ENCODE results near the gene BET1L. TPM values are rescaled to one million over a fixed set of nuclear protein-coding genes. Genes with fewer than 3 reads are reported as not detected.

Gene BET1L, protein sequence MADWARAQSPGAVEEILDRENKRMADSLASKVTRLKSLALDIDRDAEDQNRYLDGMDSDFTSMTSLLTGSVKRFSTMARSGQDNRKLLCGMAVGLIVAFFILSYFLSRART
- total RNA-seq (10 to 100 TPM; 43.7 to 47.5 TPM), polyA plus RNA-seq (ENCODE audit: insufficient read depth, low read depth, low replicate concordance) (79.9 TPM)
- long read RNA-seq, donor 1, transcript BET1L-203 (4 exons, 2,819 nt): major isoform, 18 of 19 reads
- long read RNA-seq, donor 1, partial matches to known transcripts: 0 of 19 reads
- long read RNA-seq, donor 1, other reads (novel, unspliced or antisense): 0 of 19 reads
- long read RNA-seq, donor 2, transcript BET1L-203 (4 exons, 2,819 nt): major isoform, 12 of 12 reads
- long read RNA-seq, donor 2, partial matches to known transcripts: 0 of 12 reads
- long read RNA-seq, donor 2, other reads (novel, unspliced or antisense): 0 of 12 reads

DNA sequence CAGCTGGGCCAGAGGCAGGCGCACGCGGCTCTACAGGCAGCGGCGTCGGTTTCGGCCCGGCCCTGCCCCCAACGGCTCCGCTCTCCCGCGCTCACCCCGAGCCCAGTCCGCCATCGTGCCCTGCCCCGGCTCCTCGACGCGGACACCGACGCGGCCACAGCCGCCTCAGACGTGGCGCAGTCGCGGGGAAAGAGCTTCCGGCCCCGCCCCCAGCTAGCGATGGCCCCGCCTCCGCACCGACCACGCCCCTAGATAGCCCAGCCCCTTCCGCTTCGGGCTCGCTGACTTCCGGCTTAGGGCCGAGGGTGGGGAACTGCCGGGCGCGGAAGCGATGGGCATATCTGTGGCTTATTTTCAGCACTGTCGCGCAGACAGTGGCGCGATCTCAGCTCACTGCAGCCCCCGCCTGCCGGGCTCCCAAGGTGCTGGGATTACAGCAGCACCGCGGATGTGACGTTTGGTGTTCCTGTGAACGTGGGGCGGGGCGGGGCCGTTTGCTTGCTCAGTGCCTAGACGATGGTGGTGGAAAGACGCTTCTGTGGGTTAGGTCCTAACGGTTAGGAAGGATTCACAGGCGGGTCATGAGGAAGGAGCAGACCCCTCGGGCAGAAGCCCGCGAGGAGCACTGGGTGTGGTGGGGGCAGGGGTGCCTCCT is at the start of gene BET1L, which contains the start of gene RIC8A:
Gene BET1L, minus strand, starts transcription at position 192 of the 655 bp plus-strand sequence. Its CDS starts 78 bp downstream, at position 114.
Gene RIC8A, plus strand, starts transcription at position 501 of the 655 bp plus-strand sequence. CDS start 1,147 bp downstream, outside the sequence.
- intact Hi-C loops (cut with DNase I; ENCODE audit: low total_unique reads): no loop called here
- no peaks in the 10 kb centered on the region for H3K36me3 ChIP-seq (ENCODE audit: low read depth, missing control alignments)

DNA sequence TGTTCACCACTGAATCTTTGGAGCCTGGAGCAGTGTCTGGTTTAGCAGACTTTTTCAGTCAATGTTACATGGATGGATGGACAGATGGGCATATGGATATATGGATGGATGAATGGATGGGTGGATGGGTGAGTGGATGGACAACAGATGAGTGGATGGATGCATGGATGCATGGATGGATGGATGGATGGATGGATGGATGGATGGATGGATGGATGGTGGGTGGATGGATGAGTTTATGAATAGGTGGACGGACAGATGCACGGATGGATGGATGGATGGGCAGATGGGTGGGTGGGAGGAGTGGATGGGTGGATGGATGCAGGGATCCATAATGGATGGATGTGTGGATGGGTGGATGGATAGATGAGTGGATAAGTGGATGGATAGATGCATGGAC is 48.6 kb upstream of the BET1L start:
- WGBS, 2 donors: 94 to 96% methylated on average over 2 of the region's 2 CpGs
- H3K27me3 ChIP-seq: no peaks in the 10 kb centered on the region
- intact Hi-C loops (cut with DNase I; ENCODE audit: low total_unique reads): no loop called here
- no peak overlapping the region for H3K4me3 ChIP-seq
- DNase-seq: no peak
- H3K36me3 ChIP-seq (ENCODE audit: low read depth, missing control alignments): no peaks in the 10 kb centered on the region
- TF ChIP-seq, protein P1, sequence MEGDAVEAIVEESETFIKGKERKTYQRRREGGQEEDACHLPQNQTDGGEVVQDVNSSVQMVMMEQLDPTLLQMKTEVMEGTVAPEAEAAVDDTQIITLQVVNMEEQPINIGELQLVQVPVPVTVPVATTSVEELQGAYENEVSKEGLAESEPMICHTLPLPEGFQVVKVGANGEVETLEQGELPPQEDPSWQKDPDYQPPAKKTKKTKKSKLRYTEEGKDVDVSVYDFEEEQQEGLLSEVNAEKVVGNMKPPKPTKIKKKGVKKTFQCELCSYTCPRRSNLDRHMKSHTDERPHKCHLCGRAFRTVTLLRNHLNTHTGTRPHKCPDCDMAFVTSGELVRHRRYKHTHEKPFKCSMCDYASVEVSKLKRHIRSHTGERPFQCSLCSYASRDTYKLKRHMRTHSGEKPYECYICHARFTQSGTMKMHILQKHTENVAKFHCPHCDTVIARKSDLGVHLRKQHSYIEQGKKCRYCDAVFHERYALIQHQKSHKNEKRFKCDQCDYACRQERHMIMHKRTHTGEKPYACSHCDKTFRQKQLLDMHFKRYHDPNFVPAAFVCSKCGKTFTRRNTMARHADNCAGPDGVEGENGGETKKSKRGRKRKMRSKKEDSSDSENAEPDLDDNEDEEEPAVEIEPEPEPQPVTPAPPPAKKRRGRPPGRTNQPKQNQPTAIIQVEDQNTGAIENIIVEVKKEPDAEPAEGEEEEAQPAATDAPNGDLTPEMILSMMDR (IDR thresholded peaks at IDR 0.05): no peak
- H3K9me3 ChIP-seq: no peaks in the 10 kb centered on the region
- H3K4me1 ChIP-seq: no peaks in the 10 kb centered on the region
- H3K27ac ChIP-seq: no peak overlapping the region

More for the DNA sequence above, at the start of gene BET1L, which contains the start of gene RIC8A:
- Histone ChIP-seq H3K9me3 (no peaks in the 10 kb centered on the region), H3K4me3 (peak within 1 kb of the TSS; percentile 91 to 96), H3K27ac (peak within 1 kb of the TSS; percentile 90 to 96), H3K27me3 (no peaks in the 10 kb centered on the region), H3K4me1 (peaks cover 24% of the 10 kb centered on the region)
- WGBS, 2 donors: 0% methylated on average over 2 to 52 of the region's 63 CpGs
- DNase-seq: peak; percentile 96
- TF ChIP-seq POLR2A (IDR thresholded peaks at IDR 0.05): peak; percentile 76
- TF ChIP-seq, protein P1 (IDR thresholded peaks at IDR 0.05): peak in 1 of 3 experiments; percentile 32

DNA sequence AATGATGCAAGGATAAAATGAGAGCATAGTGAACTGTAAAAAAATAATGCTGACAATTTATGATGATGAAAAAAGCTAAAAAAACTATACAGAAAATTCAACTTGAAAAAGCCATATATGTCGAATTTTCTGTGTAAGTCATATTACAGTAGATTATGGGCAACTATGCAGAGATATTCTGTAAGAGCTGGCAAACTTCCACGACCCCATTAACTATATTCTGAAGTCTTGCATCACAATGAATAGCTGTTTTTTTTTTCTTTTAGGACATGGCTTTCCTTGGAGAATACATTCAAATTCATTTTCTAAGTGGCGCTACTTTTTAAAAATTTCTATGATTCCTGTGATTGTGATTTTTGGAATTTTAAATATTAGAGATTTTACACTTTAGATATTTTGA is 48.0 kb upstream of the BET1L start:
- H3K27ac ChIP-seq: no peak overlapping the region
- no peaks in the 10 kb centered on the region for H3K27me3 ChIP-seq
- H3K4me3 ChIP-seq: no peak overlapping the region
- H3K36me3 ChIP-seq (ENCODE audit: low read depth, missing control alignments): no peaks in the 10 kb centered on the region
- H3K9me3 ChIP-seq: no peaks in the 10 kb centered on the region
- intact Hi-C loops (cut with DNase I; ENCODE audit: low total_unique reads): no loop called here
- H3K4me1 ChIP-seq: no peaks in the 10 kb centered on the region
- WGBS, 2 donors: 75% methylated on average over 3 of the region's 3 CpGs
- DNase-seq: no peak
- no peak for TF ChIP-seq POLR2A (IDR thresholded peaks at IDR 0.05)
- TF ChIP-seq, protein P1 (IDR thresholded peaks at IDR 0.05): no peak

DNA sequence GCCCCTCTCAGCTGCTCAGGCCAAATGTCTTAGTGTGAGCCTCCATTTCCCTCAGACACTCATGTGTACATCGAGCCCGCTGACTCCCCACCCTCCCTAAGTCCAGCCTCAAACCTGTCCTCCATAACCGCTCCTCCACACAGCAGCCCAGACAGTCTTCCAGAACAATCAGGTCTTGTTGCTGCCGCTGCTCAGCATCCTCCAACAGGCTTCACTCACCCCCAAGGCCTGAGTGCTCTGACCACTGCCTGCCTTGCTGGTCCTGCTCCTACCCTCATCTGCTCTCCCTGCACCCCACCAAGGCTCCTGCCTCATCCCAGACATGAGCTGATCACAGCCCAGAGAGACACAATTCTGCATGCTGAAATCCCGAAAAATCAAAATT is 46.7 kb upstream of the BET1L start:
- H3K36me3 ChIP-seq (ENCODE audit: low read depth, missing control alignments): no peaks in the 10 kb centered on the region
- no peaks in the 10 kb centered on the region for H3K4me1 ChIP-seq
- no peaks in the 10 kb centered on the region for H3K9me3 ChIP-seq
- no peak for TF ChIP-seq POLR2A (IDR thresholded peaks at IDR 0.05)
- TF ChIP-seq, protein P1 (IDR thresholded peaks at IDR 0.05): no peak
- intact Hi-C loops (cut with DNase I; ENCODE audit: low total_unique reads): no loop called here
- H3K27me3 ChIP-seq: no peaks in the 10 kb centered on the region
- H3K4me3 ChIP-seq: no peak overlapping the region
- no peak for DNase-seq
- no peak overlapping the region for H3K27ac ChIP-seq
- WGBS, 2 donors: 83 to 91% methylated on average over 5 of the region's 5 CpGs
